Neutrophil (primary cell): Measurements from ENCODE around the gene OAS2.

Experiments used
- H3K27ac ChIP-seq: fragments of 200-600 bp; sonication (generic); 2 replicates; pipeline ENCODE4 v1.5.1; 2016; ENCODE audit warnings: mild to moderate bottlenecking, moderate library complexity
- H3K27me3 ChIP-seq: fragments of 200-600 bp; sonication (generic); 2 replicates; pipeline ENCODE4 v1.6.0; 2016; ENCODE audit warnings: mild to moderate bottlenecking
- H3K36me3 ChIP-seq: fragments of 200-600 bp; sonication (generic); 2 replicates; pipeline ENCODE4 v1.5.1; 2017
- H3K4me1 ChIP-seq, 2 experiments: fragments of 200-600 bp in 1 of 2; sonication (generic) in 1 of 2; 1 replicate in 1 of 2; 2 replicates in 1 of 2; pipeline versions ENCODE4 v1.5.1 to v1.6.1; 2013 to 2016; ENCODE audit warnings: low read depth in 1 of 2, low read length in 1 of 2, mild to moderate bottlenecking in 1 of 2, moderate library complexity in 1 of 2; ENCODE audit not compliant: control insufficient read depth in 1 of 2, insufficient read depth in 1 of 2
- H3K4me3 ChIP-seq, 2 experiments: fragments of 200-600 bp in 1 of 2; sonication (generic) in 1 of 2; 1 replicate in 1 of 2; 2 replicates in 1 of 2; pipeline ENCODE4 v1.5.1; 2013 to 2016; ENCODE audit warnings: low read depth in 1 of 2, low read length in 1 of 2, mild to moderate bottlenecking in 1 of 2, moderate library complexity in 1 of 2
- H3K9me3 ChIP-seq: fragments of 200-600 bp; sonication (generic); 2 replicates; pipeline ENCODE4 v1.5.1; 2016
- TF ChIP-seq, protein P1 (sequence below): fragments of 200-600 bp; sonication (generic); IDR thresholded peaks from 2 replicates; pipeline ENCODE4 v1.5.1; 2016; ENCODE audit warnings: antibody characterized with exemption

Gene OAS2

DNA sequence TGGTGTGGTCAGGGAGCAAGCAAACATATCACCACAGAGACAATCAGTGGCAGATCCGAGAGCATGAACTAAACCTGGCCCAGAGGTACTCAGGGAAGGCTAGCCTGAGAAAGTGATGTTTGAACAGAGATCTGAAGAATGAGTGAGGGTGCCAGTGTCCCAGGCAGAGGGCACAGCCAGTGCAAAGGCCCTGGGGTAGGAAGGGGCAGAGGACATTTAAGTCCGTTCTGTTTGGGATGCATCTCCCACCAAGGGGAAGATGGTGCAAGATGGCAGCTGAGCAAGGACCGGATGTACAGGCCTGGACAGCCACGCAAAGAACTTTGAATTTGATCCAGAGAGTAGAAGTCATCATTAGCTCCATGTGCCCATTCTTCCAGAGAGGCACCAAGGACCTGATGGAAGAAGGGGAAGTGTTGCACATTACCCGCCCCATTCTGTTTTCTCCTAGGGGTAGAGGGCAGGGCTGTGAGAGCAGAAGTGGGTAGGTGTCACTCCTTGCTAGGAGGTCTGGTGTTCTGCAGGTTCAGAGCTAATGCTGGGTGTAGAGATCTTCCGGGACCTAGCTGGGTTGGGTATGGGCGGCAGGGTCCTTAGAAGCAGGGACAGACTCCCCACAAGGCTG, 82.1 kb downstream of the OAS2 start:
- Histone ChIP-seq H3K27ac (no peak overlapping the region), H3K36me3 (no peaks in the 10 kb centered on the region), H3K27me3 (peaks cover 68% of the 10 kb centered on the region)

DNA sequence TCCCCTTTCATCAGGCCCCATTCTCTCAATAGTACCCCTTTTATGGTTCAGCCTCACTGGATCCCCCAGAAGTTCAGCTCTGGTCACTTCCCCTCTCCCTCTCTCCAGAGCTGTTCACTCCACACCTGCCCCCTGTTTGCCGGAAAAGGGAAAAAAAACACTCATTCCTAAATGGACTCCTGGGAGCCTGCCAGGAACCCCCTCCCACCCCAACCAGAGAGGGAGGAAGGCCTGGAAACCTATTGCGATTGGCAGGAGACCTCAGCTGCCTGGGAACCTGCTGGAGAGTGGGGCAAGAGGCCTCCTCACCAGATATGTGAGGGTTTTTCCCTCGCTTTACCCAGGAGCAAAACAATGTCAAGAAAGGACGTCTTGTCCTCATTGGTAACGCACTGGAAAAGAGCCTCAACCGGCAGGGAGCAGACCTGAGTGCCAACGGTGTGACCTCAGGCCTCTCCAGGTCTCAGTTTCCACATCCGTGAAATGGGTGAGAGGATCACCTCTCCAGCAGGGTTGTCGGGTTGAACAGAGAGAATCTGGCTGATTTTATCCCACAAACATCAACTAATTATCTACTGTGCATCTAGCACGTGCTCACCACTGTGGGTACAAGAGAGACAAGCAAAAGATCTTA, 82.9 kb downstream of the OAS2 start:
- Histone ChIP-seq H3K27me3 (peaks cover 64% of the 10 kb centered on the region), H3K27ac (no peak overlapping the region), H3K36me3 (no peaks in the 10 kb centered on the region), H3K9me3 (no peaks in the 10 kb centered on the region), H3K4me1 (no peaks in the 10 kb centered on the region), H3K4me3 (no peak overlapping the region)
- TF ChIP-seq, protein P1, sequence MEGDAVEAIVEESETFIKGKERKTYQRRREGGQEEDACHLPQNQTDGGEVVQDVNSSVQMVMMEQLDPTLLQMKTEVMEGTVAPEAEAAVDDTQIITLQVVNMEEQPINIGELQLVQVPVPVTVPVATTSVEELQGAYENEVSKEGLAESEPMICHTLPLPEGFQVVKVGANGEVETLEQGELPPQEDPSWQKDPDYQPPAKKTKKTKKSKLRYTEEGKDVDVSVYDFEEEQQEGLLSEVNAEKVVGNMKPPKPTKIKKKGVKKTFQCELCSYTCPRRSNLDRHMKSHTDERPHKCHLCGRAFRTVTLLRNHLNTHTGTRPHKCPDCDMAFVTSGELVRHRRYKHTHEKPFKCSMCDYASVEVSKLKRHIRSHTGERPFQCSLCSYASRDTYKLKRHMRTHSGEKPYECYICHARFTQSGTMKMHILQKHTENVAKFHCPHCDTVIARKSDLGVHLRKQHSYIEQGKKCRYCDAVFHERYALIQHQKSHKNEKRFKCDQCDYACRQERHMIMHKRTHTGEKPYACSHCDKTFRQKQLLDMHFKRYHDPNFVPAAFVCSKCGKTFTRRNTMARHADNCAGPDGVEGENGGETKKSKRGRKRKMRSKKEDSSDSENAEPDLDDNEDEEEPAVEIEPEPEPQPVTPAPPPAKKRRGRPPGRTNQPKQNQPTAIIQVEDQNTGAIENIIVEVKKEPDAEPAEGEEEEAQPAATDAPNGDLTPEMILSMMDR, result no peak

More for the DNA sequence above, 82.1 kb downstream of the OAS2 start:
- Histone ChIP-seq H3K4me3 (no peak overlapping the region), H3K9me3 (no peaks in the 10 kb centered on the region), H3K4me1 (no peaks in the 10 kb centered on the region)
- TF ChIP-seq, protein P1, result no peak
